ENCODE measurements around the gene PACS2. TPM values are rescaled to one million over a fixed set of nuclear protein-coding genes. Genes with fewer than 3 reads are reported as not detected.

PACS2 gene
- total and polyA plus RNA-seq, 2 of the 4 experiments (the other 2 are of a cell fraction): 15.6 to 32.2 TPM

- peaks cover 4% of the 10 kb centered on the region for H3K36me3 ChIP-seq (ENCODE audit: control insufficient read depth, insufficient read depth, low read length)
- intact Hi-C loops (cut with micrococcal nuclease) (loop anchor here (5.0 kb wide), 1 partner anchor 71 kb away; no protein-coding TSS in a partner anchor), dilution Hi-C loops (cut with HindIII; ENCODE audit: low sequenced_read_pairs, unreplicated experiment) (no loop called here), in situ Hi-C loops (cut with MboI; ENCODE audit: low sequenced_read_pairs) (loop anchor here (10.0 kb wide), 1 partner anchor 258 kb away; no protein-coding TSS in a partner anchor)
- no peaks in the 10 kb centered on the region; the same call in 1 of the 2 replicates for H4K20me1 ChIP-seq (ENCODE audit: insufficient read depth, low read length)
- no peak overlapping the region for H3K9ac ChIP-seq (ENCODE audit: low read depth, low read length)
- no peaks in the 10 kb centered on the region for H3K9me3 ChIP-seq (ENCODE audit: control insufficient read depth, insufficient read depth, low read length)
- 0 out of 4 replicates have a peak, but pooled peaks cover 0 to 6% of the 10 kb centered on the region in 2 experiments for H3K79me1 ChIP-seq (ENCODE audit: low read depth in 1 of 2, low read length in 2 of 2)
- H3K14ac ChIP-seq (replicated peaks; ENCODE audit: low read depth, low read length): no peak overlapping the region
- no peak overlapping the region for H4K5ac ChIP-seq (ENCODE audit: low read depth, low read length)
- H3K4me1 ChIP-seq (ENCODE audit: control insufficient read depth, insufficient read depth, low read length): peaks cover 2% of the 10 kb centered on the region; the same call in 1 of the 2 replicates
- no peak overlapping the region for H2BK5ac ChIP-seq (ENCODE audit: low read depth, low read length, poor library complexity, severe bottlenecking)
- POLR2A ChIA-PET (ENCODE audit: unreplicated experiment): no interaction called here
- no peaks in the 10 kb centered on the region for H3K9me1 ChIP-seq (ENCODE audit: insufficient read depth, low read length)
- no peak overlapping the region for H3K4me2 ChIP-seq (ENCODE audit: low read depth, low read length)
- H2AFZ ChIP-seq (replicated peaks; ENCODE audit: low read length, poor library complexity): no peak overlapping the region
- H3K27ac ChIP-seq (ENCODE audit: insufficient read depth, low read length): no peak overlapping the region
- no CpG with 5 or more reads among the region's 10 CpGs for WGBS, 2 experiments (ENCODE audit: extremely low coverage in 2 of 2, insufficient read length in 1 of 2)
- no peak overlapping the region for H3K4ac ChIP-seq (ENCODE audit: low read depth, low read length)
- no peak overlapping the region for H4K91ac ChIP-seq (ENCODE audit: insufficient read depth, low read depth, low read length)
- TF ChIP-seq MAZ (IDR thresholded peaks at IDR 0.05; ENCODE audit: borderline replicate concordance, low read depth, low read length) (no peak), MXI1 (IDR thresholded peaks at IDR 0.05; ENCODE audit: borderline replicate concordance, low read depth, low read length) (no peak), POLR2A (IDR thresholded peaks at IDR 0.05; ENCODE audit: low read depth, low read length) (no peak), BHLHE40 (IDR thresholded peaks at IDR 0.05; ENCODE audit: low read depth, low read length) (no peak), FOS (IDR thresholded peaks at IDR 0.05; ENCODE audit: low read depth, low read length) (no peak), RFX5 (IDR thresholded peaks at IDR 0.05; ENCODE audit: low read depth, low read length) (no peak), CEBPB (IDR thresholded peaks at IDR 0.05; ENCODE audit: low read depth, low read length) (no peak), CTCF (conservative IDR thresholded peaks at IDR 0.05; ENCODE audit: low read depth, low read length) (no peak), RAD21 (IDR thresholded peaks at IDR 0.05; ENCODE audit: low read length) (no peak), MAFK (IDR thresholded peaks at IDR 0.05; ENCODE audit: low read depth, low read length) (no peak)
- TF ChIP-seq, protein P1, sequence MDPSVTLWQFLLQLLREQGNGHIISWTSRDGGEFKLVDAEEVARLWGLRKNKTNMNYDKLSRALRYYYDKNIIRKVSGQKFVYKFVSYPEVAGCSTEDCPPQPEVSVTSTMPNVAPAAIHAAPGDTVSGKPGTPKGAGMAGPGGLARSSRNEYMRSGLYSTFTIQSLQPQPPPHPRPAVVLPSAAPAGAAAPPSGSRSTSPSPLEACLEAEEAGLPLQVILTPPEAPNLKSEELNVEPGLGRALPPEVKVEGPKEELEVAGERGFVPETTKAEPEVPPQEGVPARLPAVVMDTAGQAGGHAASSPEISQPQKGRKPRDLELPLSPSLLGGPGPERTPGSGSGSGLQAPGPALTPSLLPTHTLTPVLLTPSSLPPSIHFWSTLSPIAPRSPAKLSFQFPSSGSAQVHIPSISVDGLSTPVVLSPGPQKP (IDR thresholded peaks at IDR 0.05; ENCODE audit: borderline replicate concordance, low read depth, low read length): no peak
- H2BK120ac ChIP-seq (ENCODE audit: low read depth, low read length): no peak overlapping the region
- H3K18ac ChIP-seq (ENCODE audit: low read depth, low read length): no peak overlapping the region
- H2AK5ac ChIP-seq (ENCODE audit: low read depth, low read length): no peak overlapping the region
- H4K8ac ChIP-seq (ENCODE audit: low read depth in 2 of 2, low read length in 2 of 2): no peak overlapping the region
- BruUV-seq (replicated peaks): no TSS peak
- no peaks in the 10 kb centered on the region for H3K27me3 ChIP-seq (ENCODE audit: control insufficient read depth, insufficient read depth, low read length)
- H2AK9ac ChIP-seq (replicated peaks; ENCODE audit: low read depth, low read length, poor library complexity): no peak overlapping the region
- CTCF ChIA-PET: no interaction called here
- H2BK20ac ChIP-seq (ENCODE audit: low read depth, low read length): no peak overlapping the region
- ATAC-seq (ENCODE audit: low read depth) (no peak), DNase-seq (no peak)
- no peak overlapping the region for H2BK15ac ChIP-seq (ENCODE audit: low read depth, low read length)
- H3K56ac ChIP-seq (ENCODE audit: extremely low read depth, insufficient read depth, low read length): no peak overlapping the region
- no peak overlapping the region for H3K23ac ChIP-seq (ENCODE audit: low read depth, low read length)
- H3K4me3 ChIP-seq (ENCODE audit: insufficient read depth, low read depth, low read length): no peak overlapping the region
These were observed 38.6 kb downstream of the PACS2 start for GRCh38 chr14:105353136-105353535.

Data from IMR-90 (cell line).